HEK293T (cell line): ENCODE measurements around the gene MMP23B.

Experiments
- FOXK2 ChIP-seq: fragments of 450-650 bp; IDR thresholded peaks from 2 replicates; pipeline ENCODE4 v1.6.1; 2016; ENCODE audit warnings: mild to moderate bottlenecking
- ZNF384 ChIP-seq: fragments of 450-650 bp; IDR thresholded peaks from 2 replicates; pipeline ENCODE4 v1.6.1; 2016

- TF ChIP-seq ZNF384 (no peak), FOXK2 (no peak)
These were observed 11.4 kb upstream of the MMP23B start for GRCh38 chr1:1620433-1621139.
